NCI-H748 (cell line): ENCODE measurements around the gene ZNF280B.

ENCODE experiments used
- DNase-seq: peaks from one replicate; lab custom pipeline; 2025; ENCODE audit not compliant: unreplicated experiment; lab: John Stamatoyannopoulos, UW

Gene ZNF280B

GRCh38 chr22:22508274-22509176 lies at the start of gene ZNF280B:
TSS of gene ZNF280B (minus strand) at chr22:22508742. CDS start at chr22:22489398, 19,344 bp downstream.
- DNase-seq: peak; percentile 90

- peak; percentile 26 for DNase-seq
These were observed 48.7 kb upstream of the ZNF280B start for GRCh38 chr22:22556995-22557925.

GRCh38 chr22:22556578-22556977 lies 48.0 kb upstream of the ZNF280B start:
- no peak for DNase-seq

DNA sequence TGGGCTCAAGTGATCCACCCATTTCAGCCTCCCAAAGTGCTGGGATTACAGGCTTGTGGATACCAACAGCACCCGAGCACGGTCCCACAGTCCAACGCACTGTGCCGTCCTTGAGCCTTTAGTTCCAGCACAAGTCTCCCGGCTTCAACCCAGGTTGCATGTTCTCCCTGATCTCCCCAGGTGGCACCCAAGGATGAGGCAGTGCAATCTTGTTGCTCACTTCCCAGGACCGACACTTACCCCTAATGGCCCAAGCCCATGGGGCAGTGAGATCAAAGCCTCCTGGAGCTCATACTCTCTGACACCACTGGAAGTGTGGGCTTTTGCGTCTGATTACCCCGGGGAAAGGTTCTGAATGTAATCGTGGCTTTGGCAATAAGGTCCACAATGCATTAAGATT lies 47.1 kb upstream of the ZNF280B start:
- no peak for DNase-seq

GRCh38 chr22:22554587-22555284 lies 46.2 kb upstream of the ZNF280B start:
- DNase-seq: no peak

DNA sequence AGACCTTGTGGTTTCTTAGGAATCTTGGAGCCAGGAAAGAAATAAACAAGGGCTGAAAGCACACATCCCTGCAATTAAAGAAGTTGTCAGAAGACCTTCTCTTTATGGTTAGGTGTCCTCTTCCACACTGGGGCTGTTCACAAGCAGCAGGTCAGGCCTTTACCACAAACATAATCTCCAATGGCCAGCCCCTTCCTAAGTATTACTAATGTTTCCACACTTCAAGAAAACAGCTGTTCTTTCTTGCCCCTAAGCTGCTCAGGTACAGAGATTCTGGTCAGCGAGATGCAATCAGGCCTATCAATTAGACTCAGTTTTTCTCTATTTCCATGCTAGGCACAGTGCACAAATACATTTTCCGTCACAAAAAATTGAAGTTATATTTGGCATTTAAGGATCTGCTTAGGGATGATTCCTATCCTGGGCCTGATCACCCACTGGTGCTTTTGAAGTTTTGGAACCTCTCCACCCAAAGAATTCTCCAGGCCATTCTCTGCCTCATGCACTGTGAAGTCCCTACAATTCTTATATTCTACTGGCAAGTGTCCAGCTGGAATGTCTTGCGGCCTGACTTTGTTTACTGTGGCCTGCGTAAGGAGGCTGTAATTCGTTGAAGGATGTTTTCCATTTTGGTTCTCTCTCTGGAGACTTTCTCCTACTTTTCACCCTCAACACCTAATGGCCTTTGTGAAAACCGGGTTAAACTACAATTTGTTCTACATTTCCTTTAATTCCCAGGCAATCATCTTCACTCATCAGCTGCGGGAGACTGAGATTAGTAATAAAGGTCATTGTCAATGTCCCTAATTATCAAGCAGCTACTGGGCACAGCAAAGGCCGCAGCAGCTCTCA lies 45.4 kb upstream of the ZNF280B start:
- DNase-seq: no peak

DNA sequence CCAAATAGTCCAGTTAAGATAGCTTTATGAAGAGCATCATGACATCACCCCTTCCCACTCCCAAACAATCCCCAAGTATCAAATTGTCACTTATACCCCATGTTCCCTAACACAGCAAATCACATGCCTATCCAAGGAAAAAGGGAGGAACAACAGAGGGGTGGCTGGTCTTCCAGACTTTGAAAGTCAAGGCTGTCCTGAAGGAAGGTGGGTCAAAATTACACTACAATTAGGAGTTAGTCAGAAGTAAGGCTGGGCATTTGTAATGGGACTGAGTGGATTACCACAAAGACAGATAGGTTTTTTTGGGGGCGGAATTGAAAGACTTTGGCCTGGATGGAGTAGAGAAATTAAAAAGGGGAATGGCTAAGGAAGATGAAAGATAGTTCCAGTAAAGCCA lies 44.6 kb upstream of the ZNF280B start:
- DNase-seq: no peak

- no peak for DNase-seq
These were observed 44.1 kb upstream of the ZNF280B start for GRCh38 chr22:22552630-22553029.

- no peak for DNase-seq
These were observed 42.4 kb upstream of the ZNF280B start for GRCh38 chr22:22550789-22551434.

- no peak for DNase-seq
These were observed 40.4 kb upstream of the ZNF280B start for GRCh38 chr22:22548910-22549309.

- no peak for DNase-seq
These were observed 39.8 kb upstream of the ZNF280B start for GRCh38 chr22:22548317-22548716.

- DNase-seq: no peak
These were observed 39.3 kb upstream of the ZNF280B start for GRCh38 chr22:22547692-22548300.

DNA sequence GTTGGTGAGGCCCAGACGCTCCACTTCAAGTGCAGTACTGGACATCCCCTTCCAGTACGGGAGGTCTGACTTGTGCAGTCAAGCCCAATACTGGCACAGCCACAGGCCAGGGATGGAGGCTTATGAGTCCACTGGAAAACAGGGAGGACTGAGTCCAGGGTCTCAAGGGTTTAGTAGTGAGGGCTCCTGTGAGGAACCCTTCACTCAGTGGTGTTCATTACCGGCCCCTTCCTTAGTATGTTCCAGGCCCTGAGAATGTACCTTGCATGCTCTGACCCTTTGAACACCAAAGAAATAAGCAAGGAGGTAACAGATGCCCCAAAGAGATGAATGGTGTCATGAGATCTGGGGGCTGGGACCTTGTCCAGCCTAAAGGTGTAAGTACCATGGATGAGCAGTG lies 38.7 kb upstream of the ZNF280B start:
- DNase-seq: no peak

GRCh38 chr22:22546490-22546889 lies 37.9 kb upstream of the ZNF280B start:
- no peak for DNase-seq

DNA sequence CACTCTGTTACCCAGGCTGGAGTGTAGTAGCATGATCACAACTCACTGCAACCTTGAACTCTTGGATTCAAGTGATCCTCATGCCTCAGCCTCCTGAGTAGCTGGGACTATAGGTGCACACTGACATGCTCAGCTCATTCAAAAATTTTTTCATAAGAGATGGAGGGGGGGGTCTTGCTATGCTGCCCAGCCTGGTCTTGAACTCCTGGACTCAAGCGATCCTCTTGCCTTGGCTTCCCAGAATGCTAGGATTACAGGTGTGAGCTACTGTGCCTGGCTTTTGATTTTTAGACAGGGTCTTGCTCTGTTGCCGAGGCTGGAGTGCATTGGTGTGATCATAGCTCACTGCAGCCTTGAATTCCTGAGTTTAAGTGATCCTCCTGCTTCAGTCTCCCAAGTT lies 36.5 kb upstream of the ZNF280B start:
- no peak for DNase-seq

GRCh38 chr22:22538226-22538989 lies 29.9 kb upstream of the ZNF280B start:
- no peak for DNase-seq

DNA sequence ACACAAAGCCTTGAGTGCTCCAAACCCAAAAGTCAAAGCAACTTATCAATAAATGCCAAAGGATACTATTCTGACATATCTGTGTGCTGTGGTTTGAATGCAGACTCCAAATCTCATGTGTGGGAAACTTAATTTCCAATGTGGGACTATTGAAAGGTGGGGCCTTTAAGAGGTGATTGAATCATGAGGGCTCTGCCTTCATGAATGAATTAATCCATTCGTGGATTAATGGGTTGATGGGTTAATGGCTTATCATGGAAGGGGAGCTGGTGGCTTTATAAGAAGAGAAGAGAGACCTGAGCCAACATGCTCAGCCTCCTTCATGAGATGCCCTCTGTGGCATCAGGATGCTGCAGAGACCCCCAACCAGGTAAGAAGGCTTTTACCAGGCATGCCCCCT lies 28.4 kb upstream of the ZNF280B start:
- no peak for DNase-seq

GRCh38 chr22:22536515-22536914 lies 28.0 kb upstream of the ZNF280B start:
- DNase-seq: no peak

- DNase-seq: no peak
These were observed 27.1 kb upstream of the ZNF280B start for GRCh38 chr22:22535662-22536061.
